Measurements from ENCODE around the gene KCNIP1.

Gene KCNIP1

DNA sequence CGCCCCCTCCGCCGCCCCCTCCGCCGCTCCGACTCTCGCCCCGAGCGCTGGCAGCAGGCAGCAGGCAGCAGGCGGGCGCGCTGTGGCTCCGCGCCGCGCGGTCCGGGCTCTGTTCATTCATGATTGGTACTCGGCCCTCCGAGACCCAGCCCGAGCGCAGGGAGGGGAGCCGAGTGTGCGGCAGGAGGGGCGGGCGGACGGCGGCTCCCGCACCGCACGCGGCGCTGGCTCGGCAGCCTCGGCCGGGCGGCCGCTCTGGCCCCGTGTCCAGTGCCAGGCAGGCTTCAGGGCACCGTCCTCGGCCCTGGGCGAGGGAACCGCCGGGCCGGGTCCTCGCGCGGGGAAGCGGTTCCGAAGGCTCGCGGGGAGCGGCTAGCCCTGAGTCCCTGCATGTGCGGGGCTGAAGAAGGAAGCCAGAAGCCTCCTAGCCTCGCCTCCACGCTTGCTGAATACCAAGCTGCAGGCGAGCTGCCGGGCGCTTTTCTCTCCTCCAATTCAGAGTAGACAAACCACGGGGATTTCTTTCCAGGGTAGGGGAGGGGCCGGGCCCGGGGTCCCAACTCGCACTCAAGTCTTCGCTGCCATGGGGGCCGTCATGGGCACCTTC is at the start of gene KCNIP1:
Gene KCNIP1 (plus strand): TSS at position 31 of the 607 bp plus-strand sequence.
- peak; percentile 61 for DNase-seq (ENCODE audit: low spot score)

DNA sequence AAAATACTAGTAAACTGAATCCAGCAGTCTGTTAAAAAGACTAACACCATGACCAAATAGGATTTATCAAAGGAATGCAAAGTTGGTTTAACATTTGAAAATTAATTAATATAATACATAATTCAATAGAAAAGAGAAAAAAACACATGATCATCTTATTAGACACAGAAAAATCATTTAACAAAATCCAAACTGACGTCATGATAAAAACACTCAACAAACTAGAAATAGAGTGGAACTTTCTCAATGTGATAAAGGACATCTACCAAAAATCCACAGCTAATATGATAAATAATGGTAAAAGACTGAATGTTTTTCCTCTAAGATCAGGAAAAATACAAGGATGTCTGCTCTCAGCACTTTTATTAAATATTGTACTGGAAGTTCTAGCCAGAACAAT is 40.4 kb upstream of the KCNIP1 start:
- no peak for DNase-seq (ENCODE audit: low spot score)

DNA sequence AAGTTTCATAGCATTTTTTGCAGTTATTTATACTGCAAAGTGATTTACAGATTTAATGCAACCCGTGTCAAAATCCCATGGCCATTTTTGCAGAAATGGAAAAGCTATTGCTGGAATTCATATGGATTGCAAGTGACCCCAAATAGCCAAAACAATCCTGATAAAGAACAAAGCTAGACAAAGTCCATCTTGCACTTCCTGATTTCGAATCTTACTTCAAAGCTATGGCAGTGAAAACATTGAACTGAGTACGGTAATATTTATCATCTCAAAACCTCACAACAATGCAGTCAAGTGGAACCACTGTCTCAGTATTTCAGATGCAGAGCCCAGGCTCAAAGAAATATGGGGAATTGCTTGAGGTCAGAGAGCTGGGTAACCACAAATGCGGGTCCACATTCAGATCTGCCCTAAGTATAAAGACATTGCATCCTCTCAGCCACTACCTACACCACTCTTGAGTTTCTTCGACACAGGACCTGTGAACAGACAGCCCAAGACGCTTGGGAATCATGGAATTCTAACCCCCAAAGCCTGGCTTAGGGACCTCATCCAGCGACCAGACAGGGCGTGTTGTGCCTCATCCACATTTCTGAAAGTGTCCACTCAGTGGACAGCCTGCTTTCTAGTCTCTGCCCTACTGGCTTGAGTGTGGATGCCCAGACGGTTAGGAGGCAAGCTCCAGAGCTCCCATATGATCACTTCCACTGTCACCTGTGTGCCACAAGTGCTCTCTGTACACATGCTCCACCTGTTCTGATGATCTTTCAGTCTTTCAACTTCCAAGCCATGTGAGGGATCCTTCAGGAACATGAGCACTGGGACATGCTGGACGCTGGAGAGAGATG is 39.3 kb upstream of the KCNIP1 start:
- DNase-seq (ENCODE audit: low spot score), result no peak

DNA sequence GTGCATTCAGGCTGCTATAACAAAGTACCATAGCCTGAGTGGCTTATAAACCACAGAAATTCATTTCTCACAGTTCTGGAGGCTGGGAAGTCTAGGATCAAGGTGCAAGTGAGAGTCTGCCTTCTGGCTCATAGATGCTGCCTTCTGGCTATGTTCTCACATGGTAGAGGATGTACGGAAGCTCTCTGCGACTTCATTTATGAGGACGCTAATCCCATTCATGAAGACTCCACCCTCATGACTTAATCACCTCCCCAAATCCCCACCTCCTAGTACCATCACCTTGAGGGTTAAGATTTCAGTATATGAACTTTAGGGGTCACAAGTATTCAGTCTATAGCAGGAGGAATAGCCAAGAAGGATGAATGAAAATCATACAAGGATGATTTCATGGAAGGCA is 37.3 kb upstream of the KCNIP1 start:
- DNase-seq (ENCODE audit: low spot score), result no peak

DNA sequence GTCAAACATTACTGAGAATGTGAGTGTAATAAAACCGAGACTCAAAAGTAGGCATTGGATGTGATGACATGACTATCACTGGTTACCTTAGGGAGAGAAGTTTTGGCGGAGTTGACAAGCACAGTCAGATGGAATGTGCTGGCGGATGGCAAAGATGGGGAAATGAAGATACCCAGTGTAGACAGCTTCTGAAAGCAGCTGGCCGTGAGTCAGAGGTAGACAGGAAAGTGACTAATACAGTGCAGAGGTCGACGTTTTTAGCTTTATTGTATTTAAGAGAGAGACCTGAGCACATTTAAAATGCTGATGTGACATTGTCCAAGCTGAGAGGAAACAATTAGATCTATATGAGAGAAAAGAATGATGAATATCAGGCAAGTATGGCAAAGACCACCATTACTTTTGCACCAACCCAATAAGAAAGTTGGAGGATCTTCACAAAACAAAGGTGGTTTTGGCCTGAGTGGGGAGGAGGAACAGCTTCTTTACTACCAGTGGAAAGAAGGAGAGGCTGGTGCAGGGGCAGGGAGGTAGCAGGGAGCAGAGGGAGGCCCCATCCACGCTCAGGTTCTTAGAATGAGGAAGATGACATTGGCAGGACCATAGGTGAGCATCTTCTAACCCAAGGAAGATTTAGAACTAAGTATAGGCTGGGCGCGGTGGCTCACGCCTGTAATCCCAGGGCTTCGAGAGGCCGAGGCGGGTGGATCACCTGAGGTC is 36.7 kb upstream of the KCNIP1 start:
- DNase-seq (ENCODE audit: low spot score), result peak; percentile 87

DNA sequence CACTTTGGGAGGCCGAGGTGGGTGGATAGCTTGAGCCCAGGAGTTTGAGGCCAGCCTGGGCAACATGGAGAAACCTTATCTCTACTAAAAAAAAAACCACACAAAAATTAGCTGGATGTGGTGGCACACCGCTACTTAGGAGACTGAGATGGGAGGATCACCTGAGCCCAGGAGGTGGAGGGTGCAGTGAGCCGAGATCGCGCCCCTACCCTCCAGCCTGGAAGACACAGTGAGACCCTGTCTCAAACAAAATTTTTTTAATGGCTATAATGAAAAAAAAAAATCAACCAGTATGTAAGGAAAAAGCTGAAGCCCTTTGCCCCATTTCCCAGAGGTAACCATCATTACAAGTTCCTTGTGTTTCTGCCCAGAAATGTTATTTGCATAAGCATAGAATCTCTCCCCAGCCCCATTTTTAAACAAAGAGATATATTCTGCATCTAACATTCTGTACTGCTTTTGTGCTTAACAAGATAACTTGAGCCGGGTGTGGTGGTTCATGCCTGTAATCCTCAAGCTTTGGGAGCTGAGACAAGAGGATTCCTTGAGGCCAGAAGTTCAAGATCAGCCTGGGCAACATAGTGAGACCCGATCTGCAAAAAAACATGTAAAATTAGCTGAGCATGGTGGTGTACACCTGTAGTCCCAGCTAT is 35.1 kb upstream of the KCNIP1 start:
- no peak for DNase-seq (ENCODE audit: low spot score)

DNA sequence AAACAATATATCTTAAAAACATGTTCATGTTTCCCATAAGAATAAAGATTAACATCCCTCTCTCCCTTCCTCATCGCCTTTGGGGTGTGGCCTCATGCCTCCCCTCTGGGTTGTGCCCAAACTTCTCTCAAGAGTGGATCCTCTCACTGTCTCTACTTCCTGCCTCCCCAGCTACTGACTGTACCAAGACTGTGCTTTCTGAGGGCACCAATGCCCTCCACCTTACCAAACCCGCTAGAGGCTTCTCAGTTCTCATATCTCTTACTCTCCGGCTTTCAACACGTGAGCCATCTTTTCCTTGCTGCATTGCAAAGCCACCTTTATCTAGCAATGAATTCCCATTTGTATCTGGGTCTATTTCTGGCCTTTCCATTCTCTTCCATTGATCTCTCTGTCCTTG is 34.4 kb upstream of the KCNIP1 start:
- DNase-seq (ENCODE audit: low spot score), result no peak

DNA sequence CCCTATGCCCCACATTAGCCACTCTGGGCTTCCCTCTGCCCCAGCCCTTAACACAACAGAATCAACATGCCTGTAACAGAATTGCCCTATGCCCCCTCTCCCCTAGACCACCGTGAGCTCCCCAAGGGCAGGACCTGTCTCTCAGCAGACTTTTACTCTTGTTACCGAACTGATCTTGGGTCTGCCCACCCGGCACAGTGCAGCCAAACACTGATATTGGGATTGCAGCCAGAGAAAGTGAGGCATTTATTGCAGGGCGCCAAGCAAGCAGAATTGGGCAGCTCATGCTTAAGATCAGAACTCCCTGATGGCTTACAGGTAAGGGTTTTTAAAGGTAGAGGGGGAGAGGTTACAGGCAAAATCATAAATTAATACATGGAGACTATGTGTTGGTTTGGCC is 33.5 kb upstream of the KCNIP1 start:
- no peak for DNase-seq (ENCODE audit: low spot score)

DNA sequence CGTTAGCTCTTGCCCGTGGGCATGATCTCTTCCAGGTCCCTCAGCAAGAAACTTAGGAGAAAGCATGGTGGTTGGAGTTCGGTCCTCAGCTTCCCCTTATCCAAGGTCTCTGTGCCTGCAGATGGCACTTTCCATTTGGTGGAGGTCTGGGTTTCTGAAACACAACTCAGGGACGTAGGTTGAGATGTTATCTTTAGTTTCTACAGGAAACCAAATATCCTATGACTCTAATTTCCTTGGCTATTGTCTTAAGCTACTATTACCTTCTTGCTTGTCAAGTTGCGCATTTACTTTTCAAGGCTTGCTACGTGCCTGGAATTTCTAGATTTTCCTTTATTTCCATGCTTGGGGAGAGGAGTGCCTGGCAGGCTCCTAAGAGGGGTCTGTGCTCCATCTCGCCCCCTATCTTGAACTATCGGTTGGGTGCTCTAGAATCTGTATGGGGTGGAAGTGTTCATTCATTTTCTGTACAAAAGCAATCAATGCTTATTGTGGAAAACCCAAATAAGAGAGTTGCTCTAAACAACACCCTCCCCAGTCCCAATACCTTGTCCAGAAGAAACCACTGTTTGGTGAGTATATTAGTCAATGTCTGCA is 32.9 kb upstream of the KCNIP1 start:
- DNase-seq (ENCODE audit: low spot score), result no peak

DNA sequence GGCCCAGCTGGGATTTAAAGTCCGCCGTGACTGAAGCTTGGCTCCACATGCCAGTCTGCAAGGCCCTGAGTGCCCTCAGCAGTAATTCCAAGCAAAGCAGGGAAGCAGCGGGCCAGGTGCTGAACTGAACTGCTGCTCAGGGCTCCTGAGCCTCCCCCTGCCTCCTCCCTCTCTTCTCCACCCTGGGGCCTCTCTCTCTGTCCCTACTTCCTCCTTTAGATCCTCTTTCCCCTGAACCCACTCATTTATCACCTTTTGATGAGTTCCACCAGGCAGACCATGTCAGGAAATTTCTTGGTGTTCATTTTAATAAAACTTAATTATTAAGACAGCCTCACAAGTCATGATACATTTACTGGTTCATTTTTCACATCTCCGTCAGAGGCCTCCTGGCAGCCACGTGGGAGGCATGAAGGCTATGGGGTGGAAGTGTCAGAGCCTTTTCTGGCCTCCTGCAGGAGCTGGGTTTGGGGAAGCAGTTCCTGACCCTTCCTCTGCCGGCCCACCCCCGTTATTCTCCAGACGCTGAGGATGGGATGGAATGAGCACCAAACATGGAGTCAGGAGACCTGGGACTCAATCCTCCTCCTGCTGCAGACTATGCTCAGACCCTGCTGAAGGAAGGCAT is 32.2 kb upstream of the KCNIP1 start:
- DNase-seq (ENCODE audit: low spot score), result no peak

DNA sequence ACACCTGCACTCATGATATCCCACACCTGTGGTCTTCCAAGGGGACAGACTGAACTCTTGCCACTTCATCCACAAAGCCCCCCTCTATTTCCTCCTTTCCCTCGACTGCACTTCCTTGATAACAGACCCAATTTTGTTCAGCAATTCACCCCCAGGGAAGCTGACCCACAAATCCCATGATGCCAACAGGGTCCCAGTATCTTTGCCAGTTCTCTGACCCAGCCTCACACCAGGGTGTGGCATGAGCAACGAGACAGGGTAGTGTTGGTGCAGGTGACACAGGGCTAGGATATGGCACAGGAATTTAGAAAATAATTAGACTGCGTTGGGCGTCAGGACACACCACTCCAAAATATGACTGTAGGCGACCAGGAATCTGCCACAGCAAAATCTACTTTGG is 30.2 kb upstream of the KCNIP1 start:
- DNase-seq (ENCODE audit: low spot score), result no peak

DNA sequence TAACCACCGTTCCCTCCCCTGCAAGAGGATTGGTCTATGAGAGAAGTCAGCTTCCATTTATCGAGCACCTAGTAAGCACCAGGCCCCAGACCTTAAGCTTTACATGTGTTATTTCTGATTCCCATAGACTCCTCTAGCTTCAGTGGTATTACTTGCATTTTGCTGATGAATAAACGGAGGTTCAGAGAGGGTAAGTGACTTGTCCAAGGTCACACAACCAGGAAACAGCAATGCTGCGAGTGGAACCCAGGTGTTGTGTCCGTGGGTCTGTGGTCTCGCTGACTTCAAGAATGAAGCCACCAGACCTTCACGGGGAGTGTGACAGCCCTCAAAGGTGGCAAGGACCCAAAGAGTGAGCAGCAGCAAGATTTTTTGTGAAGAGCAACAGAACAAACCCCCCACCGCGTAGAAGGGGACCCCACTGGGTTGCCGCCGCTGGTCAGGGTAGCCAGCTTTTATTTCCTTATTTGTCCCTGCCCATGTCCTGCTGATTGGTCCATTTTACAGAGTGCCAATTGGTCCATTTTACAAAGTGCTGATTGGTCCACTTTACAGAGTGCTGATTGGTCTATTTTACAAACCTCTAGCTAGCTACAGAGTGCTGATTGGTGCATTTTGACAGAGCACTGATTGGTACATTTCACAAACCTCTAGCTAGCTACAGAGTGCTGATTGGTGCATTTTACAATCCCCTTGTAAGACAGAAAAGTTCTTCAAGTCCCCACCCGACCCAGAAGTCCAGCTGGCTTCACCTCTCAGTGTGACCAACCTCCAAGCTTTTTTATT is 29.1 kb upstream of the KCNIP1 start:
- DNase-seq (ENCODE audit: low spot score), result no peak

DNA sequence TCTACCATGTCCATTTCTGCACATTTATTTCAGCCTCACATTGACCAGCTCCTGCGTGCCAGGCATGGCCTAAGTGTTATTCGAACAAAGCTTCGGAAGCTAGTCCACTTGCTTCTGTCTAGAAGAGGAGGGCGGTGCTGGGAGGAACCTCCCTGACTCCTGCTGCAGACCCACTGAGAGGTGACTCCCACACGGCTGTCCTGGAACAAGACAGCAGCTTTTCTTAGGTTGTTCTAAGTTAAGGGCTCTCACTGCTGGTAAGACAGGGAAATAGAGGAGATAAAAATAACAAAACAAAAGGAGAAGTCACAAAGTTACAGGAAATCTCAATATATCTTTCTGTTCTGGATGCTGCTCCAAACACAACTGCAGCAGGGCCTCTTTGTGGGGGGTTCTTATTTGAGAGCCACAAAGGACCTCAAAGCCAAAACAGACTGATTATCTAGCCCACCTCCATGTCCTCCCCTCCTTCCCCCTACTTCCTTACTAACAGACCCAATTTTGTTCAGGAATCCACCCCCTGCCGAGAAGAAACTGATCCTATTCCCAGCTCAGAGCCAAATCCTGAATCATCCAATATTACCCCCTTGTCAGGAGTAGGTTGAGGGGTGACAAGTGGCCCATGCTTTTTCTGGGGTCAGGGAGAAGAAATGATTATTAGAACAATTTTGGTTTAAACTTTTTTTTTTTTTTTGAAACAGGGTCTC is 28.4 kb upstream of the KCNIP1 start:
- no peak for DNase-seq (ENCODE audit: low spot score)

DNA sequence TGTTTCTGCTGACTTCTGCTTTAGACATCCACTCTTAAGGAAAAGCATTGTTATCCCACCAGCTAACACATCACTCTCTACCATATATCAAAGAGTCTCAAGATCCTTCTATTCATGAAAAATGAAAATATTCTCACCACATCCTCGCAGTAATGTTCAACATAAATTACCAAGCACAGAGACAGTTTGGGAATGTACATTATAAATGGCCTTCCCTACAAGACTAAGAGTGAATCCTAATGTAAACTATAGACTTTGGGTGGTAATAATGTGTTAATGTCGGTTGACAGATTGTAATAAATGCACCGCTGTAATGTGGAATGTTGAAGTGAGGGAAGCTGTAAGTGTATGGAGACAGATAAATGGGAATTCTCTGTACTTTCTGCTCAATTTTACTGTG is 27.1 kb upstream of the KCNIP1 start:
- DNase-seq (ENCODE audit: low spot score), result no peak

DNA sequence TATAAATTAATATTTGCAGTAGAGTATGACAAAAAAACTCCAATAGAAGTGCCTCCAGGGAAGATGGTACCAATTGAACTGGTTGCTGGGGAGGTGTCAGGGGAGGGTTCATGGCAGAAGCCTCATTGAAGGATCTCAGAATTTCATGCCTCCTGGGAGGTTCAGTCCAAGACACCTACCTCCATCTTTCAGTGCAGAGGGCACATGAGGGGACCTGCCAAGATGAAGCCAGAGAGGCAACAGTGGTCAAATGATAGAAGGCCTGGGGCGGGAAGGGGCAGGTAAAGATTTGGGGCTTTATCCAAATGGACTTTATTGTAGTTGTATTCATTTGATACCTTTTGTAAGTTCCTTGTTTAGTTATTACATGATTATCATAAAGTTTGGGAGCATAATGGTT is 25.9 kb upstream of the KCNIP1 start:
- no peak for DNase-seq (ENCODE audit: low spot score)

DNA sequence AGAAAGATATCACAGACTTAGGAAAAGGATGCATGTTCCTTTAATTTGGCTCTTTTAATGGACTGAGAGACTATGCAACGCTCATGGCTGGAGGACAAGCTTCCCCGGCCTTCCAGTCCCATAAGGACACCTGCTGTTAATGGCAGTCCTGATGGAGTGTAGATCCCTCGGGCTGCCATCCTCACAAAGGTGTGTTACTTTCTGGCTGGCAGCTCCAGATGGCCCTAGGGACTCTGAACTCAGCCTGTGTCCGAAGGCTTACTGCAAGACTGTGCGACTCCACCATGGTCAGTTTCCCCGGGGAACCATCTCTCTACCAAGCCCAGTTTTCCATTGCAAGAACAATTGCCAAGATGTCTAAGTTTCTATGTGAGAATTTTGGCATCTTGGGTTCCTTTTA is 25.5 kb upstream of the KCNIP1 start:
- no peak for DNase-seq (ENCODE audit: low spot score)

DNA sequence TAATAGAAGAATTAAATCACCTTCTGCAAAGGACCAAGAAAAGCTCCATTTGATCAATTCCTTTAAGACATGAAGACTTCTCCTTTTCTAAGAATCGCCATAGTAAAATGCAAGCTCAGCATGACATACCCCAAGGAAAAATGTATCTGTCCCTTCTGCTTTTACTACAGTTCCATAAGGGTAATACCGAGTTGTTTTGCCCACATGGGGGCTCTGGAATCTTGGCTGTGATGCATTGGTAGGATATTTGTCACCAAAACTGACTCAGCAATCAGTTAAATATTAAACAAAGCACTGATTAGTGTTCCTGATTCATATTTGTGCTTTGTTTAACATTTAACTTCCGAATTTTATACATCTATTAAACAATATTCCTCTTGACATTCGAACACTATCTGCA is 24.3 kb upstream of the KCNIP1 start:
- DNase-seq (ENCODE audit: low spot score), result no peak

DNA sequence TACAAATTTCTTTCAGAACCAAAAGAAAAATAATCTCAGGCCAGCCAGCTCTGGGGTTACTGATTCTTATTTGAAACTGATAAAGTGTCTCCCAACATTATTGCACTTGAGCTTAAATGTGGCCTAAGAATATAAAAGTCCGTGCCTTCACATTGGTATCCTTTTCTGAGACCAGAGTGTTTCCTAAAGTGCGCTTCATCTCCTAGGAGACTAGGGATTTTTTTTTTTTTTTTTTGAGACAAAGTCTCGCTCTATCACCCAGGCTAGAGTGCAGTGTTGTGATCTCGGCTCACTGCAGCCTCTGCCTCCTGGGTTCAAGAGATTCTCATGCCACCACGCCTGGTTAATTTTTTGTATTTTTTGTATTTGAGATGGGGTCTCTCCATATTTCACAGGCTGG is 23.6 kb upstream of the KCNIP1 start:
- no peak for DNase-seq (ENCODE audit: low spot score)

DNA sequence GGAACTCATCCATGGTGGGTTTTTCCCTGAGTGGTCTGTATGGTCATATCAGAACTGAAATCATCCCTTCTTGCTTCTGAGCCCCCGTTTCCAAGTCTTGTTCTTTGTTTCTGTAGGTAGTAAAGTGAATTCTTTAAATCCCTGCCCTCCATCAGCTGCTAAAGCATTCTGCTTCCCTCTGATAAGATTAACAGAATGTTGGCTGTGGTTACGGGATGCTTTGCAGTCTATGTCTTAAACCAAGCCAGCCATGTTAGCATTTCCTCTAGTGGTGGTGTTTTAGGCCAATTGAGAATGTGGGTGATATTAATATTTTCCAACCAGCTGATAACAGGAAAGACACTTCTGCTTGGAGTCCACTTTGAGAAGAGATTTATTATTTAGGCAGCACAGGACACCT is 22.0 kb upstream of the KCNIP1 start:
- DNase-seq (ENCODE audit: low spot score), result no peak

DNA sequence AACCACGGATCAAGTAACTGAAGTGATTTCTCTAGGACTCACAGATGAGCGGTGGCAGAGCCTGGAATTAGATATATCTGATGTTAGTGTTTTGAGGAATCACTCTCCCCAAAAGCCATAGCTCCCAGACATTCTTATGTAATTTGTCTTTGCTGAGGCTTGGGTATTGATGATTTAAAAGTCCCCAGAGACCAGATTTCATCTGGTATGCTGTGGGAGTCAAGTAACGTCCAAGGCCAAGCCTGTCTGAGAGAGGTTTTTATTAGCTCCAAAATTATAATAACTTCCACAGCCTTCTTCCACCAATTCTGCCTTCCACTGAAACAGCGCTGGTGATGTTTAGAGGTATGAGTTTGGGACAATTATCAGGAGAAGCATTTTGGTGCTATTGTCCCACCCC is 21.3 kb upstream of the KCNIP1 start:
- DNase-seq (ENCODE audit: low spot score), result no peak
